ENCODE data around the gene CWC25.
A peak's percentile ranks its signal among the peaks of the same experiment; 100 is the strongest.
"Not testable (repeated sequence)": the region's sequence is repeated elsewhere in the genome, so short reads cannot be mapped to it uniquely, and the experiment has no call there.

The CWC25 gene

GRCh38 chr17:38798614-38799500 is 26.3 kb downstream of the CWC25 start:
- no peak for TF ChIP-seq CTCF (IDR thresholded peaks at IDR 0.05; ENCODE audit: low read depth, low read length)
- peak overlapping the region; percentile 77 for H3K4me3 ChIP-seq (ENCODE audit: low read depth, low read length)

- TF ChIP-seq CTCF (IDR thresholded peaks at IDR 0.05; ENCODE audit: low read depth, low read length), result no peak
- H3K4me3 ChIP-seq (ENCODE audit: low read depth, low read length), result peak overlapping the region; percentile 77
These were observed 27.3 kb downstream of the CWC25 start for GRCh38 chr17:38797828-38798227.

GRCh38 chr17:38797158-38797490 is 28.0 kb downstream of the CWC25 start:
- H3K4me3 ChIP-seq (ENCODE audit: low read depth, low read length), result no peak overlapping the region; the same call in 1 of the 2 replicates
- no peak for TF ChIP-seq CTCF (IDR thresholded peaks at IDR 0.05; ENCODE audit: low read depth, low read length)

- no peak overlapping the region for H3K4me3 ChIP-seq (ENCODE audit: low read depth, low read length)
- no peak for TF ChIP-seq CTCF (IDR thresholded peaks at IDR 0.05; ENCODE audit: low read depth, low read length)
These were observed 28.5 kb downstream of the CWC25 start for GRCh38 chr17:38796451-38797157.

GRCh38 chr17:38794221-38794620 is 30.9 kb downstream of the CWC25 start:
- H3K4me3 ChIP-seq (ENCODE audit: low read depth, low read length), result no peak overlapping the region

GRCh38 chr17:38791162-38791561 is 34.0 kb downstream of the CWC25 start:
- no peak overlapping the region for H3K4me3 ChIP-seq (ENCODE audit: low read depth, low read length)
- TF ChIP-seq CTCF (IDR thresholded peaks at IDR 0.05; ENCODE audit: low read depth, low read length), result no peak

More at GRCh38 chr17:38794221-38794620, 30.9 kb downstream of the CWC25 start:
- no peak for TF ChIP-seq CTCF (IDR thresholded peaks at IDR 0.05; ENCODE audit: low read depth, low read length)

- H3K4me3 ChIP-seq (ENCODE audit: low read depth, low read length), result not testable (repeated sequence)
These were observed 34.9 kb downstream of the CWC25 start for GRCh38 chr17:38790148-38790707.

All from WI38 (cell line).